22Rv1 (cell line): ENCODE results near the gene ATP5PO.

Experiments used
- CTCF ChIP-seq: fragments of 450-650 bp; IDR thresholded peaks from 2 replicates; pipeline ENCODE4 v1.5.1; 2017; ENCODE audit warnings: mild to moderate bottlenecking
- ZFX ChIP-seq: fragments of 450-650 bp; IDR thresholded peaks from 2 replicates; pipeline ENCODE4 v1.6.1; 2017; ENCODE audit warnings: antibody characterized with exemption, borderline replicate concordance

- TF ChIP-seq CTCF: no peak
- TF ChIP-seq ZFX: no peak
Observed at GRCh38 chr21:33864150-33864549, 51.5 kb downstream of the ATP5PO start.
